MM.1S (cell line): ENCODE data around the gene P2RY4.

Experiments used
- DNase-seq: peaks from one replicate; pipeline ENCODE4 v3.0.0-alpha.2; 2015
- H2AFZ ChIP-seq: fragments of 300-600 bp; sonication (generic); 2 replicates; pipeline ENCODE4 v1.6.0; 2016; ENCODE audit warnings: antibody characterized with exemption, low read length
- H3F3A ChIP-seq: fragments of 300-600 bp; sonication (generic); 2 replicates; pipeline ENCODE4 v1.6.1; 2016; ENCODE audit warnings: mild to moderate bottlenecking, antibody characterized with exemption, low read length, moderate library complexity, mixed read lengths; ENCODE audit not compliant: insufficient read depth
- H3K27ac ChIP-seq: fragments of 300-600 bp; sonication (generic); 2 replicates; pipeline ENCODE4 v1.5.1; 2016; ENCODE audit warnings: mild to moderate bottlenecking, low read length
- H3K27me3 ChIP-seq: fragments of 300-600 bp; sonication (generic); replicated peaks from 2 replicates; pipeline ENCODE4 v1.6.0; 2016; ENCODE audit warnings: low read length; ENCODE audit not compliant: insufficient read depth
- H3K36me3 ChIP-seq: fragments of 300-600 bp; sonication (generic); replicated peaks from 2 replicates; pipeline ENCODE4 v1.6.1; 2016; ENCODE audit warnings: mild to moderate bottlenecking, low read length, mixed read lengths; ENCODE audit not compliant: insufficient read depth
- H3K4me1 ChIP-seq: fragments of 300-600 bp; sonication (generic); 2 replicates; pipeline ENCODE4 v1.6.1; 2016; ENCODE audit warnings: low read length, mixed read lengths
- H3K4me2 ChIP-seq: fragments of 300-600 bp; sonication (generic); 2 replicates; pipeline ENCODE4 v1.6.0; 2016; ENCODE audit warnings: low read depth, low read length
- H3K4me3 ChIP-seq: fragments of 300-600 bp; sonication (generic); 2 replicates; pipeline ENCODE4 v1.5.1; 2016; ENCODE audit warnings: low read length, mixed read lengths
- H3K79me2 ChIP-seq: fragments of 300-600 bp; sonication (generic); 2 replicates; pipeline ENCODE4 v1.6.1; 2016; ENCODE audit warnings: mixed run types, low read length, mixed read lengths
- H3K9ac ChIP-seq: fragments of 300-600 bp; sonication (generic); 2 replicates; pipeline ENCODE4 v1.6.1; 2016; ENCODE audit warnings: low read length, mixed read lengths
- H3K9me2 ChIP-seq: fragments of 300-600 bp; sonication (generic); replicated peaks from 2 replicates; pipeline ENCODE4 v1.6.1; 2016; ENCODE audit warnings: mild to moderate bottlenecking, low read length, mixed read lengths; ENCODE audit not compliant: insufficient read depth
- H3K9me3 ChIP-seq: fragments of 300-600 bp; sonication (generic); replicated peaks from 2 replicates; pipeline ENCODE4 v1.6.1; 2016; ENCODE audit warnings: mild to moderate bottlenecking, low read length, mixed read lengths; ENCODE audit not compliant: insufficient read depth
- H4K20me1 ChIP-seq: fragments of 300-600 bp; sonication (generic); 2 replicates; pipeline ENCODE4 v1.6.1; 2016; ENCODE audit warnings: mild to moderate bottlenecking, low read length, moderate library complexity, mixed read lengths; ENCODE audit not compliant: insufficient read depth
- CTCF ChIP-seq: fragments of 300-600 bp; sonication (generic); IDR thresholded peaks from 2 replicates; pipeline ENCODE4 v1.5.1; 2016; ENCODE audit warnings: antibody characterized with exemption, low read length, mixed read lengths
- EZH2 ChIP-seq: fragments of 300-600 bp; sonication (generic); optimal IDR thresholded peaks from 2 replicates; pipeline ENCODE3; 2017; ENCODE audit warnings: low read depth, mild to moderate bottlenecking, antibody characterized with exemption, low read length, mixed read lengths
- EZH2phosphoT487 ChIP-seq: fragments of 300-600 bp; sonication (generic); IDR thresholded peaks from 2 replicates; pipeline ENCODE4 v1.6.1; 2018; ENCODE audit warnings: antibody characterized with exemption, low read length

The P2RY4 gene

GRCh38 chrX:70260104-70260503, at the start of gene P2RY4:
P2RY4 (minus strand) TSS chrX:70260204; CDS start chrX:70259624, 580 bp downstream.
- Histone ChIP-seq H3K4me2 (no peak within 1 kb of the TSS), H3K9me3 (no peaks in the 10 kb centered on the region), H4K20me1 (no peaks in the 10 kb centered on the region), H3K4me1 (no peaks in the 10 kb centered on the region), H2AFZ (no peak within 1 kb of the TSS), H3K4me3 (no peak within 1 kb of the TSS), H3K9ac (no peak within 1 kb of the TSS), H3K79me2 (no peaks in the 10 kb centered on the region), H3K27me3 (no peaks in the 10 kb centered on the region), H3K36me3 (no peaks in the 10 kb centered on the region), H3K27ac (no peak within 1 kb of the TSS), H3F3A (no peaks in the 10 kb centered on the region), H3K9me2 (no peaks in the 10 kb centered on the region)
- no peak for DNase-seq
- TF ChIP-seq EZH2phosphoT487 (no peak), CTCF (no peak), EZH2 (no peak)

- H3K27ac ChIP-seq = no peak overlapping the region
- peaks cover 4% of the 10 kb centered on the region; the same call in 1 of the 2 replicates for H3K36me3 ChIP-seq
Measured at GRCh38 chrX:70301716-70302115, 41.7 kb upstream of the P2RY4 start.

GRCh38 chrX:70293621-70294020, 33.6 kb upstream of the P2RY4 start:
- no peak for TF ChIP-seq CTCF
- no peak for TF ChIP-seq EZH2phosphoT487
- no peak for TF ChIP-seq EZH2
- DNase-seq = no peak
- H3K9me2 ChIP-seq = no peaks in the 10 kb centered on the region
- 0 out of 2 replicates have a peak, but pooled peaks cover 3% of the 10 kb centered on the region for H3K4me1 ChIP-seq
- H3K9ac ChIP-seq = no peak overlapping the region
- H4K20me1 ChIP-seq = no peaks in the 10 kb centered on the region
- no peak overlapping the region for H3K4me2 ChIP-seq
- no peak overlapping the region for H3K4me3 ChIP-seq
- H2AFZ ChIP-seq = no peak overlapping the region
- H3K27ac ChIP-seq = no peak overlapping the region
- H3F3A ChIP-seq = 0 out of 2 replicates have a peak, but pooled peaks cover 3% of the 10 kb centered on the region
- H3K79me2 ChIP-seq = peaks cover 50% of the 10 kb centered on the region
- no peaks in the 10 kb centered on the region for H3K36me3 ChIP-seq
- H3K27me3 ChIP-seq = no peaks in the 10 kb centered on the region
- H3K9me3 ChIP-seq = no peaks in the 10 kb centered on the region

More at GRCh38 chrX:70301716-70302115, 41.7 kb upstream of the P2RY4 start:
- H3K4me2 ChIP-seq = no peak overlapping the region
- no peaks in the 10 kb centered on the region for H3K9me3 ChIP-seq
- no peaks in the 10 kb centered on the region; the same call in 1 of the 2 replicates for H3K79me2 ChIP-seq
- no peaks in the 10 kb centered on the region for H3K9me2 ChIP-seq
- no peaks in the 10 kb centered on the region for H3F3A ChIP-seq
- H2AFZ ChIP-seq = no peak overlapping the region
- no peaks in the 10 kb centered on the region for H3K27me3 ChIP-seq
- H3K4me3 ChIP-seq = no peak overlapping the region
- H3K4me1 ChIP-seq = no peaks in the 10 kb centered on the region
- no peak for DNase-seq
- no peaks in the 10 kb centered on the region for H4K20me1 ChIP-seq
- H3K9ac ChIP-seq = no peak overlapping the region
- TF ChIP-seq EZH2 (no peak), EZH2phosphoT487 (no peak), CTCF (no peak)
